Fibroblast of peridontal ligament (primary cell): ENCODE results near the gene SPRY2.
A peak's percentile ranks its signal among the peaks of the same experiment; 100 is the strongest.
"Not testable (repeated sequence)": the region's sequence is repeated elsewhere in the genome, so short reads cannot be mapped to it uniquely, and the experiment has no call there.

Experiments
- DNase-seq: peaks from one replicate; pipeline ENCODE4 v3.0.0-alpha.2; 2010; ENCODE audit errors: extremely low read depth

SPRY2 gene

GRCh38 chr13:80348750-80349149 is 7.8 kb upstream of the SPRY2 start:
- DNase-seq, result no peak

- DNase-seq, result peak; percentile 55
Measured at GRCh38 chr13:80348314-80348713, 7.4 kb upstream of the SPRY2 start.

- DNase-seq, result no peak
Measured at GRCh38 chr13:80345771-80346510, 5.0 kb upstream of the SPRY2 start.

GRCh38 chr13:80344032-80344431 is 3.1 kb upstream of the SPRY2 start:
- not testable (repeated sequence) for DNase-seq

- DNase-seq, result peak; percentile 67
Measured at GRCh38 chr13:80342471-80343371, 1.8 kb upstream of the SPRY2 start.

- DNase-seq, result peak; percentile 40
Measured at GRCh38 chr13:80341756-80342370, 937 bp upstream of the SPRY2 start.

GRCh38 chr13:80340651-80341100 is 250 bp downstream of the SPRY2 start:
- peak; percentile 69 for DNase-seq

GRCh38 chr13:80339912-80340650 is 845 bp downstream of the SPRY2 start:
- DNase-seq, result peak; percentile 17

- no peak for DNase-seq
Measured at GRCh38 chr13:80339563-80339911, 1.4 kb downstream of the SPRY2 start.

- DNase-seq, result peak; percentile 90
Measured at GRCh38 chr13:80338781-80339562, 2.0 kb downstream of the SPRY2 start.

- peak; percentile 56 for DNase-seq
Measured at GRCh38 chr13:80337288-80338081, 3.4 kb downstream of the SPRY2 start.

GRCh38 chr13:80336776-80337287 is 4.1 kb downstream of the SPRY2 start:
- DNase-seq, result no peak

- peak; percentile 64 for DNase-seq
Measured at GRCh38 chr13:80336370-80336769, 4.6 kb downstream of the SPRY2 start.

- peak; percentile 45 for DNase-seq
Measured at GRCh38 chr13:80334597-80335260, 6.2 kb downstream of the SPRY2 start.

GRCh38 chr13:80331984-80332383 is 8.9 kb downstream of the SPRY2 start:
- no peak for DNase-seq

- DNase-seq, result no peak
Measured at GRCh38 chr13:80329250-80329649, 11.7 kb downstream of the SPRY2 start.

GRCh38 chr13:80319004-80319403 is 21.9 kb downstream of the SPRY2 start:
- no peak for DNase-seq

GRCh38 chr13:80314711-80315653 is 25.9 kb downstream of the SPRY2 start:
- DNase-seq, result no peak
